ENCODE measurements around the gene PERCC1. TPM values are rescaled to one million over a fixed set of nuclear protein-coding genes. Genes with fewer than 3 reads are reported as not detected.

The PERCC1 gene
- total RNA-seq, 1 donor from 2014 or later = not detected

DNA sequence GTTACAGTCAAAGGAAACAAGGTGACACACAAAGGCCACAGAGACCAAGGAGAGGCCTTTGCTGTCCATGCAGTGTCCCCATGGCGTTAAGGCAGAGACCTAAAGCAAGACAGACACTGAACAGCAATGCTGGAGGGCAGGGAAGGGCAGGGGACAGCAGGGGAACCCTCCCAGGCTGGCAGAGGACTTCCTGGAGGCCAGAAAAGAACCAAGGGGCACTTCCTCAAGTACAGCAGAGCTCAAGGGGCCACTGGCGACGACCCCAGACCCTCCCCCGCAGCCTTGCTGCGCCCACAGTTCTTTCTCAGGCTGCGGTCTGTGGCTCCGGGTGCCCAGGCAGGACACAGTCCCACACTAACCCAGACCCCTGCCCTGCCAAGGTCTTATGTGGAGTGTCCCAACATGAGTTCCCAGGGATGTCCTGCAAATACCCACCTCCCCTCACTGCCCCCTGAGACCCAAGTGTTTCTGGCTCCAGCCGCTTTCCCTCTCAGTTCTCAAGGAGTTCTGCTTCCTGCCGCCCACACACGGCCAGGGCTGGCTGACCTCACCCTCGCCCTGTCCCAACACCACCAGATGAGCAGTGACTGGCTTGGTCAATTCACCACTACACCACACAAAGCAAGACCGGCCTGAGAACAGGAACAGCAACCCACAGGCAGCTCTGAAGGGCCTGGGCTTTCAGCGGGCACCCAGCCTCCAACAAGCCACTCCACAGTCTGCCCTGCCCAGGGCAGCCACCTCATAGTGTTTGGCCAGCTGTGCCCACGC lies 39.8 kb downstream of the PERCC1 start:
- no peak for DNase-seq (ENCODE audit: low spot score in 2 of 2, unreplicated experiment in 2 of 2)
- H3K27ac Mint-ChIP-seq = no peak overlapping the region
- H3K36me3 Mint-ChIP-seq = no peaks in the 10 kb centered on the region
- H3K4me1 Mint-ChIP-seq = peaks cover 16% of the 10 kb centered on the region
- TF ChIP-seq, protein P1, sequence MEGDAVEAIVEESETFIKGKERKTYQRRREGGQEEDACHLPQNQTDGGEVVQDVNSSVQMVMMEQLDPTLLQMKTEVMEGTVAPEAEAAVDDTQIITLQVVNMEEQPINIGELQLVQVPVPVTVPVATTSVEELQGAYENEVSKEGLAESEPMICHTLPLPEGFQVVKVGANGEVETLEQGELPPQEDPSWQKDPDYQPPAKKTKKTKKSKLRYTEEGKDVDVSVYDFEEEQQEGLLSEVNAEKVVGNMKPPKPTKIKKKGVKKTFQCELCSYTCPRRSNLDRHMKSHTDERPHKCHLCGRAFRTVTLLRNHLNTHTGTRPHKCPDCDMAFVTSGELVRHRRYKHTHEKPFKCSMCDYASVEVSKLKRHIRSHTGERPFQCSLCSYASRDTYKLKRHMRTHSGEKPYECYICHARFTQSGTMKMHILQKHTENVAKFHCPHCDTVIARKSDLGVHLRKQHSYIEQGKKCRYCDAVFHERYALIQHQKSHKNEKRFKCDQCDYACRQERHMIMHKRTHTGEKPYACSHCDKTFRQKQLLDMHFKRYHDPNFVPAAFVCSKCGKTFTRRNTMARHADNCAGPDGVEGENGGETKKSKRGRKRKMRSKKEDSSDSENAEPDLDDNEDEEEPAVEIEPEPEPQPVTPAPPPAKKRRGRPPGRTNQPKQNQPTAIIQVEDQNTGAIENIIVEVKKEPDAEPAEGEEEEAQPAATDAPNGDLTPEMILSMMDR (IDR thresholded peaks at IDR 0.05; ENCODE audit: unreplicated experiment) = no peak
- no peaks in the 10 kb centered on the region for H3K27me3 Mint-ChIP-seq (ENCODE audit: low read depth)
- no peak overlapping the region for H3K4me3 Mint-ChIP-seq
- H3K9me3 Mint-ChIP-seq = no peaks in the 10 kb centered on the region

DNA sequence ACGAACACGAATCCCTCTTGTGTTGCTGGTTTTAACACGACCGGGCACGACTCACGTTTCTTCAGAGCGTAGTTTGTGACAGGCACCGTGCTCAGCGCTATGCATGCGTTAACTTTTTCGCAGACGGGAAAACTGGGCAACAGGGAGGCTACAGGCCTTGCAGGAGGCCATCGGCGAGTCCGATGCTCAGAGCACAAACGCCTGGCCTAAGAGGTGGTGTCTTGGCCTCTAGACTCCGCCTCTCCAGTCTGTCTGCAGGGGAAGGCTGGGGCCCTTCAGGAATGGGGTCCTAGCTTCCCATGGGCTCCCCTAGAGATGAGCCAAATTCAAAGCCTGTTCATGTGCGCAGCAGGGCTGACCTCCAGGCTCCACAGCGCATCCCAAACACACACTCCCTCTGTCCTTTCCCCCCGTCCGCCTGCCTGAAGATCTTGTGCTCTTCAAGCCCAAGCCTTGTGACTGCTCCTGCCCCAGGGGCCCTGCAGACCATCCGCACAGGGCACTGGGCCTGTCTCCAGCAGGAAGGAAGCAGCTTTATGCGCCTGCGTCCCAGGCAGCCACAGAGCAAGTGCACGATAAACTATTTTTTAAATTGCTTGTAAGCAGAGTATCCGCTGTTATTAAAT lies 40.8 kb downstream of the PERCC1 start:
- Mint-ChIP-seq H3K27me3 (ENCODE audit: low read depth) (no peaks in the 10 kb centered on the region), H3K36me3 (no peaks in the 10 kb centered on the region), H3K4me1 (peaks cover 19% of the 10 kb centered on the region), H3K9me3 (no peaks in the 10 kb centered on the region), H3K27ac (no peak overlapping the region), H3K4me3 (no peak overlapping the region)
- no peak for DNase-seq (ENCODE audit: low spot score in 2 of 2, unreplicated experiment in 2 of 2)
- TF ChIP-seq, protein P1 (IDR thresholded peaks at IDR 0.05; ENCODE audit: unreplicated experiment) = no peak

DNA sequence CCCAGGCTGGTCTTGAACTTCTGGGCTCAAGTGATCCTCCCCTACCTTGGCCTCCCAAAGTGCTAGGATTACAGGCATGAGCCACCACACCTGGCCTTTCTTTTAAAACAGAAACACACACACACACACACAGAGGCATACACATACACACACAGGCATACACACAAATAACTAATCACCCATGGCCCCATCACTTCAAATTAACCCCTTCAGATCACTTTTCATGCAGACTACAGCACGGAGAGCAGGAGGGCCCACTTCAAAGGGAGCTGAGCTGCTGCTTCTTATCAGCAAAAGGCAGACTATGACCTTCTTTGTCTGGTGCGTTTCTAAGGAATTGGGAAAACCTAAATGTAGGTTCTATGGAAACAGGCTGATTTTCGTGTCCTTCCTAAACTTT lies 42.1 kb downstream of the PERCC1 start:
- peak overlapping the region; percentile 76 for H3K27ac Mint-ChIP-seq

DNA sequence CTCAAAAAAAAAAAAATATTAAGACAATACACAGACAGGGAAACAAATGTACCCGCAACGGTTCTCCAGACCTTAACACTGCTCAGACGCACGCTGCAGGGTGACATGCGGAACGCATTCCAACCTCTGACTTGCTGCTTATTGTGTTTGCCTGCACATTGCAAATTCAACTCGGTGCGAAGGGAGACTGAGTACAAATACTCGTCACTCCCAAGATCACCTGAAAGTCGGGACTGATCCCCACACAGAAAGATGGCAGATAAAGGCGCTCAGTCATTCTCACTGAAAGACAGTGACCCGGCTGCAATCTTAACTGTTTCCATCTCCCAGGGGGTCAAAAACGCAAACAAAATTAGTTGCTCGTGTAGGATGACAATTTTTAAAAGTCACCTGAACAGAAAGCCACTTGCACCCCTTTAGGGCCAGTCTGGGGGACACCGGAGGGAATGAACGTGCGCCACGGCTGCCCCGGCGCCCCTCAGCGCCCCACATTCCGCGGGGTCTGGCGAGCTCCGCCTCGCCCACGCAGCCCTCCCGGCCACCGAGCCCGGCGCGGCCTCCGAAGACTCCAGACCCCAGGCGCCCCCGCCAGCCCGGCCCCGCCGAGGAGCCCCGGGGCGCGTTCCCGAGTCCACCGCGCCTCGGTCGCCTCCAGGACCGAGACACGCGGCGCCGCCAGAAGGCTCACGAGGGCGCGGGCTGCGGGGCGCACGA lies 43.4 kb downstream of the PERCC1 start:
- Mint-ChIP-seq H3K4me3 (peak overlapping the region; percentile 72), H3K4me1 (peaks cover 19% of the 10 kb centered on the region), H3K27me3 (ENCODE audit: low read depth) (peaks cover 2% of the 10 kb centered on the region), H3K27ac (peak overlapping the region; percentile 83), H3K36me3 (no peaks in the 10 kb centered on the region), H3K9me3 (peaks cover 10% of the 10 kb centered on the region)
- TF ChIP-seq, protein P1 (IDR thresholded peaks at IDR 0.05; ENCODE audit: unreplicated experiment) = no peak
- no peak for DNase-seq (ENCODE audit: low spot score in 2 of 2, unreplicated experiment in 2 of 2)

More for the DNA sequence above, 42.1 kb downstream of the PERCC1 start:
- Mint-ChIP-seq H3K9me3 (peaks cover 5% of the 10 kb centered on the region), H3K4me1 (peaks cover 19% of the 10 kb centered on the region), H3K4me3 (peak overlapping the region; percentile 58), H3K36me3 (no peaks in the 10 kb centered on the region), H3K27me3 (ENCODE audit: low read depth) (no peaks in the 10 kb centered on the region)
- TF ChIP-seq, protein P1 (IDR thresholded peaks at IDR 0.05; ENCODE audit: unreplicated experiment) = no peak
- DNase-seq (ENCODE audit: low spot score in 2 of 2, unreplicated experiment in 2 of 2) = no peak

DNA sequence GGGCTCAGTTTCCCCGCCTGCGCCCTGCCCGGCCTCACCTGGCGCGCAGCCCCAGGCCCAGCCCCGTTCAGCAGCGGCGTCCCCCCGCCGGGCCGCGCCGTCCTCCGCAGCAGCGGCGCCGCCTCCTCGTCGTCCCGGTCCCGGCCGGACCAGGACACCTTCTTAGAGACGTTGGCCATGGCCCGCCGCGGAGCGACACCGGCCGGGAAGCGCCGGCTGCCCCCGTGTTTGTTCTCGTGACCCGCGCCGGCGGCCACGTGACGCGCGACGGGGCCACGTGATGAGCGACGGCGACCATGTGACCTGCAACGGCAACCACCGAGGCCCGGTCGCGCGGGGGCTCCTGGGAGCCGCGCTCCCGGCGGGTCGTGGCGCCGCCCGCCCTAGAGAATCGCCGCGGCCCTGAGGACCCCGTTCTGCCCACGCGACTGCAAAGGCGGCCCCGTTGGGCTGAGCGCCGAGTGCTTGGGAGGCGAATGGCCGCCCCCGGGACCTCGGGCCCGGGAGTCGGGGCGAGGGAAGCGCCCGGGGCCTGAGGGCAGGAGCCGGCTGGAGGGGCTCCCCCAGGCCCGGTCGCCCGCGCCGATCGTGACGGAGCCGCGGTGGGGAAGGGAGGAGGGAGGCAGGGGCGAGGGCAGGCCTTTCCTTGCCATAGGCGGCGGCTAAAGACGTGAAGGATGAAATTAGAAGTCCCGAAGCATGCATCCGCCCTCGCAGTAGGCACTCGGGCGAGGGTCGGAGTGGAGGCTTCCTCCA lies 44.1 kb downstream of the PERCC1 start, which contains the start of gene CLCN7:
CLCN7 (minus strand) TSS at position 233 of the 756 bp plus-strand sequence; CDS start at position 179, 54 bp downstream.
- Mint-ChIP-seq H3K27ac (peak within 1 kb of the TSS; percentile 87), H3K9me3 (peaks cover 10% of the 10 kb centered on the region), H3K4me1 (peaks cover 19% of the 10 kb centered on the region), H3K4me3 (peak within 1 kb of the TSS; percentile 72), H3K27me3 (ENCODE audit: low read depth) (peaks cover 2% of the 10 kb centered on the region), H3K36me3 (no peaks in the 10 kb centered on the region)
- DNase-seq (ENCODE audit: low spot score in 2 of 2, unreplicated experiment in 2 of 2) = peak; percentile 76 to 86
- TF ChIP-seq, protein P1 (IDR thresholded peaks at IDR 0.05; ENCODE audit: unreplicated experiment) = no peak
